Fibroblast of the aortic adventitia (primary cell): ENCODE data around the gene CACNA1I. TPM values are rescaled to one million over a fixed set of nuclear protein-coding genes. Genes with fewer than 3 reads are reported as not detected.

Source experiments
- DNase-seq: peaks from one replicate; pipeline ENCODE4 v3.0.0-alpha.2; 2010; ENCODE audit warnings: low read depth
- H3K4me3 ChIP-seq: 2 replicates; pipeline ENCODE4 v1.5.1; 2011; ENCODE audit warnings: low read depth, mild to moderate bottlenecking, control low read depth, low read length, moderate library complexity
- total RNA-seq: library from RNA; depleted of rRNA; stranded (reverse); fragments of >200 nt; gene quantifications from 2 replicates; pipeline ENCODE4 v1.2.3, GENCODE V29; 2012; ENCODE audit warnings: low replicate concordance
- TF ChIP-seq, protein P1 (sequence below): IDR thresholded peaks from 2 replicates; pipeline ENCODE4 v1.5.1; 2011; ENCODE audit warnings: mild to moderate bottlenecking, low read length, control low read depth, inconsistent platforms; ENCODE audit not compliant: insufficient read depth

The CACNA1I gene
- total RNA-seq, 1 donor: under 0.01 TPM

DNA sequence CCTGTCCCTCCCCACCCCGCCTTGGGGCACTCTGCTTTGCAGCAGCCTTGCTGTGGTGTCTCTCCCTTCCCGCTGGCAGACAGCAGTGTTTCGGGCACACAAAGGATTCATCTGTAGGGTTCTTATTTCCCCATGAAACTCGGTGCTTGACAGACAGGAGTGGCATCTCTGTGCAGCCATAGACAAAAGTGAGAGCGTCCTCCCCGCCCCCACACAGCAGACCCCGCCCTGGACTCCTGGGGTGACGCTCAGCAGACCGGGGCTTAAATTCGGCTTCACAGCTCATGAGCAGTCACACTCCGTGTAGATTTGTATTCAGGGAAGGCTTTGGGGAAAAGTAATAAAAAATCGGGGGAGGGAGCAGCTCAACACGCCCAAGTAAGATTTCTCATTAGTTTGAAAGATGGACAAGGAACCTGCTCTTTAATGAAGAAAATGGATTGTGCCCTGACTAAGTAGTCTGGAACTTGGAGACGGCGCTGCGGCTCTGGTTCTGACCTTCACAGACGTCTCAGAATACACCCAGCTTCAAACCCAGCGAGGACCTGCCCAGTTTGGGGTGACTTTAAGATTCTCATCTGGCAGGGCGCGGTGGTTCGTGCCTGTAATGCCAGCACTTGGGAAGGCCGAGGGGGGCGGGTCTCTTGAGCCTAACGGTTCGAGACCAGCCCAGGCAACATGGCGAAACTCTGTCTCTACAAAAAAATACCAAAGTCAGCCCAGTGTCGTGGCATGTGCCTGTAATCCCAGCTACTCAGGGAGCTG, 136.0 kb downstream of the CACNA1I start:
- no peak overlapping the region for H3K4me3 ChIP-seq
- TF ChIP-seq, protein P1, sequence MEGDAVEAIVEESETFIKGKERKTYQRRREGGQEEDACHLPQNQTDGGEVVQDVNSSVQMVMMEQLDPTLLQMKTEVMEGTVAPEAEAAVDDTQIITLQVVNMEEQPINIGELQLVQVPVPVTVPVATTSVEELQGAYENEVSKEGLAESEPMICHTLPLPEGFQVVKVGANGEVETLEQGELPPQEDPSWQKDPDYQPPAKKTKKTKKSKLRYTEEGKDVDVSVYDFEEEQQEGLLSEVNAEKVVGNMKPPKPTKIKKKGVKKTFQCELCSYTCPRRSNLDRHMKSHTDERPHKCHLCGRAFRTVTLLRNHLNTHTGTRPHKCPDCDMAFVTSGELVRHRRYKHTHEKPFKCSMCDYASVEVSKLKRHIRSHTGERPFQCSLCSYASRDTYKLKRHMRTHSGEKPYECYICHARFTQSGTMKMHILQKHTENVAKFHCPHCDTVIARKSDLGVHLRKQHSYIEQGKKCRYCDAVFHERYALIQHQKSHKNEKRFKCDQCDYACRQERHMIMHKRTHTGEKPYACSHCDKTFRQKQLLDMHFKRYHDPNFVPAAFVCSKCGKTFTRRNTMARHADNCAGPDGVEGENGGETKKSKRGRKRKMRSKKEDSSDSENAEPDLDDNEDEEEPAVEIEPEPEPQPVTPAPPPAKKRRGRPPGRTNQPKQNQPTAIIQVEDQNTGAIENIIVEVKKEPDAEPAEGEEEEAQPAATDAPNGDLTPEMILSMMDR: no peak
- DNase-seq: no peak

DNA sequence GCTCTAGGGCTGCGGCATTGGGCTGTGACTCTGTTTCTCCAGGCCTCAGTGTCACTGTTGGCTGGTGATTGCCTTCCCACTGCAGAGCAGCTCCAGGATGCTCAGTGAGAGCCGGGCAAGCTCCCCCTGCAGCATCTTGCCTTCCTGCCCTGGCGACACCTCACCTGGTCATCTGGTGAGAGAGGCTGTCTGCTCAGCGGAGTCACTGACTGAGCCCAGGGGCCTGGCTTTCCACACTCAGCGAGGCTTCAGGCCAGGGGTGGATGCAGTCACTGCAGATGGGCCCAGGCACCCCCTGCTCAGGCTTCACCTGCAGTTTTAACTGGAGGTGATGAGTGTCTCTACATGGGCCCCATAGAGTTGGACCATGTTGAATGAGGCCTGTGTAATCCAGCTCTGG, 136.8 kb downstream of the CACNA1I start:
- no peak for DNase-seq
- TF ChIP-seq, protein P1: no peak
- H3K4me3 ChIP-seq: no peak overlapping the region

DNA sequence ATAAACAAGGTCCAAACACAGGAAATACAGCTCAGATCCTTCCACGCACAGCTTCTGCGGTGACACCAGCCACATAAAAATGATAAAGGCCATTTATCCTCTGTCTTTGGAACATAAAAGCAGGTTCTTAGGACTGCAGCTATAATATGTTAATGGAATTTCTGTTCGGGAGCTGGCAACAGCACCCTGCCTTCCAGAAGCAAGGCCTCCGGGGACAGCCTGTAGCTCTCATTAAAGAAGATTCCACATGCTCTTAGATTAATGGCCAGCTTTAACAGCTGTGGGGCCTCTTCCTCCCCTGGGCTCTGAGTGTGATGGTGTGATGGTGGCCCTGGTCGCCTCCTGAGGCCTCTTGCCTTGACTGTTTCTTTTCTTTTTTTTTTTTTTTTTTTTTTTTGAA, 137.3 kb downstream of the CACNA1I start:
- TF ChIP-seq, protein P1: no peak
- no peak for DNase-seq

DNA sequence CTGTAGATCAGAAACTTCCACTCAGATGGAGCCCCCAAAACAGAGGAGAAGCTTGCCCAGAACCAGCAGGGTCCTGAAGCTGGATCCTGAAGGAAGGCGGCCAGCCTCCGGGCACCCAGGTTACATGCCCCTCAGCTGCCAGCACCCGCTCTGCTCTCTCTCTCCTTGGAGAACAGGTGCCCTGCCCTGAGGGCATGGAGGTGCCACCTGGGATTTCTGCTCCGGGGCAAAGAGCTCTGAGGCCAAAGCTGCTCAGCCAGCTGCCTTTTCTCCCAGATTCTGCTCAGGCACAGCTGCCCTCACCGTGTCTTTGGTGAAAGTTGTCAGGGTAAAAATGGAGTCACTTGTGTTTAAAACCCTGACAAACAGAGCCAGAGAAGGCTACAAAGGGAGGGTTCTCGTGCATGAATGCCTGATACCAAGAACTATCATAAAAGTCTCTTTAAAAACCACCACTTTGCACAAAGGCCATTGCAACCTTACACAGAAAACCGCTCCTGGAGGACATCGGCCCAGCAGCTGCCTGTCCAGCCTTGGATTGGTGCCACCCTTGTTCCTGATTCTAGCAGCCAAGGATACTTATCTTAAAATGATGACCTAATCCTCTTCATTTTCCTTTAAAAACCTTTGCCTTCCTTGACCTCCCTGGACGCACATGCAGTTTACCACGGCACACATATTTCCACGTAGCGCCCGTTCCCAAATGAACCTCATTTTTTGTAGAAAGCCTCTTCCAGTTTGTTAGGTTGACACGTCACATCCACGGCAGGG, 140.0 kb downstream of the CACNA1I start:
- DNase-seq: peak; percentile 7
- H3K4me3 ChIP-seq: no peak overlapping the region
- TF ChIP-seq, protein P1: no peak

More for the DNA sequence above, 137.3 kb downstream of the CACNA1I start:
- H3K4me3 ChIP-seq: no peak overlapping the region

DNA sequence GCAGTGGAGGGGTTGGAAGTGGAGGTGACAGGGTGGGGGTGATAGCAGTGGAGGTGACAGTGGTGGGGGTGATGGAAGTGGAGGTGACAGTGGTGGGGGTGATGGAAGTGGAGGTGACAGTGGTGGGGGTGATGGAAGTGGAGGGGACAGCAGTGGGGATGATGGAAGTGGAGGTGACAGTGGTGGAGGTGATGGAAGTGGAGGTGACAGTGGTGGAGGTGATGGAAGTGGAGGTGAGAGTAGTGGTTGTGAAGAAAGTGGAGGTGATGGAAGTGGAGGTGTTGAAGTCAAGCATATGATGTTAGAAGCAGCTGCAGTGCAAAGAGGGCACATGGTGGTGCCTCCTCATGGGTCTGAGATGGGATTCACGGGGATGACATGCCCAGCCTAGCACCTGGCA, 141.5 kb downstream of the CACNA1I start:
- TF ChIP-seq, protein P1: no peak
- DNase-seq: no peak
- no peak overlapping the region for H3K4me3 ChIP-seq

DNA sequence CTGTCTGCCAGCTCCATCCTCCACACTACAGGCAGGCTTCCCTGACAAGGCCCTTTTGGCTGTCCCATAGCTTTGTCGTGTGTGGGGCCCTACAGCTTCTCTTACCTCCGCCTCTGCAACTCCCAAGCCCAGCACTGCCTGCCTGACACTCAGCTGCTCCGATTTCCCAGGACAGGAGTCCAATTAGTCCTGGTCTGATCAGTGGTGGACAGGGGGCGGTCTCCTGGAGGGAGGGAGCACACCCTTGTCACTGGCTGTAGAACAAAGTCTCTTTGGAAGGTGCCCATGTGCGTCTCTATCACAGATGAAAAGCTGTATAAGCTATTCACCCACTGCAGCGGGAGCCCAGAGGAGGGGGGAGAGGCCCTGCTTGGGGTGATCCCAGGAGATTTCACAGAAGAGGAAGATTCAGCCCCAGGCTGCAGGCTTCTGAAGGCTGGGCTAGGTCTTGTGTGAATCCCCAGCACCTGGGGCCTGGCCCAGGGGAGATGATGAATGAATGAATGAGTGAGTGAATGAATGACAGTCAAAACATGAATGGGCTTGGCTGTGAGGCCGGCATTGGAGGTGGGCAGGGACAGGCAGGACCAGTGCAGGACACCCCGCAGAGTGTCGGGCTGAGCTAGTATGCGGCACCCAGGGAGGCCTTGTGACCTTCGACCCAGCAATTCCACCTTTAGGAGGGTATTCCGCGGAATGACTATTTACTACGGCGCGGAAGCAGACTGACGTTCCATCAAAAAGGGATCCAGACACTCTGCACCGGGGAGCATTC, 142.4 kb downstream of the CACNA1I start:
- no peak for DNase-seq
- H3K4me3 ChIP-seq: no peak overlapping the region
- TF ChIP-seq, protein P1: no peak
